Measurements from ENCODE around the gene INAFM2. TPM values are rescaled to one million over a fixed set of nuclear protein-coding genes. Genes with fewer than 3 reads are reported as not detected.

INAFM2 gene
- total and polyA plus RNA-seq, 2 donors (not counting 3 experiments of a cell fraction or from before 2014, with no cell fraction given), result 10.4 to 24.1 TPM

GRCh38 chr15:40368719-40369473 lies 45.4 kb downstream of the INAFM2 start:
- FAIRE-seq (peak; percentile 28), DNase-seq (ENCODE audit: low read depth, low spot score) (no peak)
- Histone ChIP-seq H3K9me1 (replicated peaks; ENCODE audit: control insufficient read depth, extremely low read depth, insufficient read depth, low read length) (no peaks in the 10 kb centered on the region), H3K9ac (replicated peaks; ENCODE audit: extremely low read depth, insufficient read depth, low read length) (no peak overlapping the region), H3K36me3 (ENCODE audit: control insufficient read depth in 2 of 2, extremely low read depth in 1 of 2, insufficient read depth in 2 of 2, low read length in 2 of 2) (no peaks in the 10 kb centered on the region), H3K27ac (ENCODE audit: insufficient read depth, low read depth, low read length) (no peak overlapping the region), H3K4me2 (ENCODE audit: insufficient read depth, low read length) (no peak overlapping the region), H3K4me1 (ENCODE audit: control insufficient read depth, extremely low read depth, insufficient read depth, low read length) (peaks cover 15% of the 10 kb centered on the region), H3K9me3 (replicated peaks; ENCODE audit: control insufficient read depth, insufficient read depth, low read length) (no peaks in the 10 kb centered on the region), H2AFZ (ENCODE audit: low read depth, low read length) (no peak overlapping the region), H3K27me3 (ENCODE audit: control insufficient read depth in 2 of 2, insufficient read depth in 2 of 2, low read length in 2 of 2) (no peaks in the 10 kb centered on the region), H3K4me3 (replicated peaks in 1 of 3; ENCODE audit: insufficient read depth in 1 of 3, low read depth in 1 of 3, low read length in 3 of 3) (no peak overlapping the region), H4K20me1 (replicated peaks; ENCODE audit: control insufficient read depth, extremely low read depth, insufficient read depth, low read length) (no peaks in the 10 kb centered on the region), H3K79me2 (ENCODE audit: control insufficient read depth, insufficient read depth, low read length) (no peaks in the 10 kb centered on the region)
- no peak for TF ChIP-seq GATA2 (IDR thresholded peaks at IDR 0.05; ENCODE audit: insufficient read depth, insufficient read length, low read depth, low read length)
- dilution Hi-C loops (cut with MboI; ENCODE audit: extremely low pct_ligation_motif_present, low sequenced_read_pairs), result no loop called here
- POLR2A ChIA-PET, result no interaction called here
- CTCF ChIA-PET, result interaction anchor here (0.8 to 9.4 kb wide), 14 partner anchors 11 to 138 kb away, joined by 3 to 60 read pairs (median 5); partner anchors contain the start of genes CCDC9B, DISP2, IVD and KNSTRN
- no TSS peak for BruUV-seq (replicated peaks)
- intact Hi-C loops (cut with micrococcal nuclease), result loop anchor here (1.0 to 5.0 kb wide), 6 partner anchors 11 to 138 kb away; partner anchors contain the start of genes DISP2, IVD and KNSTRN

GRCh38 chr15:40369474-40369869 lies 46.0 kb downstream of the INAFM2 start:
- dilution Hi-C loops (cut with MboI; ENCODE audit: extremely low pct_ligation_motif_present, low sequenced_read_pairs) (no loop called here), intact Hi-C loops (cut with micrococcal nuclease) (loop anchor here (2.0 to 5.0 kb wide), 3 partner anchors 13 to 138 kb away; partner anchors contain the start of genes IVD and KNSTRN)
- Histone ChIP-seq H3K27ac (ENCODE audit: insufficient read depth, low read depth, low read length) (no peak overlapping the region), H3K9ac (replicated peaks; ENCODE audit: extremely low read depth, insufficient read depth, low read length) (no peak overlapping the region), H3K4me1 (ENCODE audit: control insufficient read depth, extremely low read depth, insufficient read depth, low read length) (peaks cover 15% of the 10 kb centered on the region), H3K79me2 (ENCODE audit: control insufficient read depth, insufficient read depth, low read length) (no peaks in the 10 kb centered on the region), H3K27me3 (ENCODE audit: control insufficient read depth in 2 of 2, insufficient read depth in 2 of 2, low read length in 2 of 2) (no peaks in the 10 kb centered on the region), H3K4me2 (ENCODE audit: insufficient read depth, low read length) (no peak overlapping the region), H3K9me3 (replicated peaks; ENCODE audit: control insufficient read depth, insufficient read depth, low read length) (no peaks in the 10 kb centered on the region), H4K20me1 (replicated peaks; ENCODE audit: control insufficient read depth, extremely low read depth, insufficient read depth, low read length) (no peaks in the 10 kb centered on the region), H3K36me3 (ENCODE audit: control insufficient read depth in 2 of 2, extremely low read depth in 1 of 2, insufficient read depth in 2 of 2, low read length in 2 of 2) (no peaks in the 10 kb centered on the region), H2AFZ (ENCODE audit: low read depth, low read length) (no peak overlapping the region), H3K4me3 (replicated peaks in 1 of 3; ENCODE audit: insufficient read depth in 1 of 3, low read depth in 1 of 3, low read length in 3 of 3) (no peak overlapping the region), H3K9me1 (replicated peaks; ENCODE audit: control insufficient read depth, extremely low read depth, insufficient read depth, low read length) (no peaks in the 10 kb centered on the region)
- no peak for FAIRE-seq
- ChIA-PET POLR2A (no interaction called here), CTCF (interaction anchor here (1.1 to 9.4 kb wide), 8 partner anchors 12 to 90 kb away, joined by 3 to 60 read pairs (median 8); partner anchors contain the start of genes CCDC9B, DISP2, IVD and KNSTRN)
- TF ChIP-seq MAX (IDR thresholded peaks at IDR 0.05; ENCODE audit: insufficient read depth, insufficient read length) (no peak), MYC (IDR thresholded peaks at IDR 0.05; ENCODE audit: low read depth, low read length) (no peak), POLR2A (IDR thresholded peaks at IDR 0.05; ENCODE audit: low read depth, low read length) (no peak), EZH2 (IDR thresholded peaks at IDR 0.05; ENCODE audit: borderline replicate concordance, low read depth, low read length, severe bottlenecking) (no peak)
- BruUV-seq (replicated peaks), result no TSS peak
- no peak for DNase-seq (ENCODE audit: low read depth, low spot score)
